H1 (cell line): ENCODE measurements around the gene MLLT6. TPM values are rescaled to one million over a fixed set of nuclear protein-coding genes. Genes with fewer than 3 reads are reported as not detected.
A peak's percentile ranks its signal among the peaks of the same experiment; 100 is the strongest.

ENCODE experiments used
- CTCF ChIA-PET: fragments of 300-600 bp; sonication (Branson Sonifier 250); formaldehyde crosslinking; loops from one replicate; lab custom pipeline; 2021; ENCODE audit not compliant: partially characterized antibody; lab: Charles Lee
- POLR2A ChIA-PET: fragments of 300-600 bp; sonication (Branson Sonifier 250); formaldehyde crosslinking; loops from one replicate; lab custom pipeline; 2021; ENCODE audit warnings: inconsistent platforms; ENCODE audit not compliant: partially characterized antibody; lab: Charles Lee
- DNase-seq, 2 experiments: peaks; one replicate each; pipeline versions ENCODE4 v3.0.0 to v3.0.0-alpha.2; 2010 to 2022; ENCODE audit warnings: low spot score in 2 of 2, low read depth in 1 of 2, mixed read lengths in 1 of 2
- FAIRE-seq: peaks from 2 replicates; lab custom pipeline; 2011; peaks lifted over from hg19 to GRCh38; lab: Jason Lieb, UNC
- H2AFZ ChIP-seq: 2 replicates; pipeline ENCODE4 v1.8.1; 2012; ENCODE audit warnings: low read length, inconsistent platforms
- H2AK5ac ChIP-seq: 2 replicates; pipeline ENCODE4 v1.6.1; 2013; ENCODE audit warnings: low read depth, low read length
- H2BK120ac ChIP-seq: replicated peaks from 2 replicates; pipeline ENCODE3; 2013; ENCODE audit warnings: low read depth, low read length, inconsistent platforms
- H2BK12ac ChIP-seq: 2 replicates; pipeline ENCODE4 v1.6.1; 2013; ENCODE audit warnings: low read depth, low read length
- H2BK15ac ChIP-seq: 2 replicates; pipeline ENCODE4 v1.6.1; 2013; ENCODE audit warnings: low read length
- H2BK20ac ChIP-seq: 2 replicates; pipeline ENCODE4 v1.6.1; 2013; ENCODE audit warnings: low read length
- H2BK5ac ChIP-seq: 2 replicates; pipeline ENCODE4 v1.6.1; 2013; ENCODE audit warnings: low read depth, low read length
- H3K14ac ChIP-seq: 2 replicates; pipeline ENCODE4 v1.6.1; 2013; ENCODE audit warnings: inconsistent platforms; ENCODE audit not compliant: insufficient read length
- H3K18ac ChIP-seq: 2 replicates; pipeline ENCODE4 v1.6.1; 2013; ENCODE audit warnings: low read length; ENCODE audit errors: extremely low read depth
- H3K23ac ChIP-seq: 2 replicates; pipeline ENCODE4 v1.6.1; 2013; ENCODE audit warnings: inconsistent platforms; ENCODE audit not compliant: insufficient read length
- H3K23me2 ChIP-seq: 2 replicates; pipeline ENCODE4 v1.6.1; 2013; ENCODE audit warnings: low read depth, low read length
- H3K27ac ChIP-seq: 2 replicates; pipeline ENCODE4 v1.6.1; 2011; ENCODE audit warnings: low read depth, low read length, inconsistent platforms
- H3K27me3 ChIP-seq, 4 experiments: replicated peaks in 1 of 4; 1 replicate in 1 of 4; 2 replicates in 3 of 4; pipeline versions ENCODE4 v1.6.1 to v1.8.1; 2011 to 2013; ENCODE audit warnings: low read length in 3 of 4, mild to moderate bottlenecking in 3 of 4, inconsistent platforms in 2 of 4, mixed read lengths in 2 of 4, moderate library complexity in 1 of 4; ENCODE audit not compliant: control insufficient read depth in 3 of 4, insufficient read depth in 3 of 4; ENCODE audit errors: extremely low read depth in 1 of 4
- H3K36me3 ChIP-seq, 4 experiments: 2 replicates each; pipeline versions ENCODE4 v1.6.1 to v1.8.1; 2011 to 2013; ENCODE audit warnings: mild to moderate bottlenecking in 4 of 4, low read length in 3 of 4, moderate library complexity in 2 of 4, control low read depth in 1 of 4, inconsistent platforms in 1 of 4; ENCODE audit not compliant: insufficient read depth in 4 of 4, control insufficient read depth in 2 of 4
- H3K4ac ChIP-seq: replicated peaks from 2 replicates; pipeline ENCODE3; 2013; ENCODE audit warnings: low read length, low read depth, mixed read lengths, inconsistent platforms; ENCODE audit not compliant: insufficient read length
- H3K4me1 ChIP-seq, 4 experiments: replicated peaks in 1 of 4; 1 replicate in 1 of 4; 2 replicates in 3 of 4; pipeline versions ENCODE4 v1.6.1 to v1.8.1; 2011 to 2013; ENCODE audit warnings: low read length in 3 of 4, inconsistent platforms in 2 of 4, mixed read lengths in 1 of 4; ENCODE audit not compliant: insufficient read depth in 4 of 4, control insufficient read depth in 3 of 4
- H3K4me2 ChIP-seq, 2 experiments: 2 replicates each; pipeline versions ENCODE4 v1.6.1 to v1.8.1; 2011 to 2013; ENCODE audit warnings: low read depth in 2 of 2, low read length in 2 of 2, control low read depth in 1 of 2, inconsistent platforms in 1 of 2, mild to moderate bottlenecking in 1 of 2; ENCODE audit not compliant: insufficient read depth in 1 of 2
- H3K4me3 ChIP-seq, 4 experiments: fragments of 200-600, 300-600 bp in 1 of 4; sonication (generic), shearing (Covaris generic), sonication (Bioruptor Twin) in 1 of 4; 2 replicates each; pipeline versions ENCODE4 v1.5.1 to v1.8.1; 2011 to 2016; ENCODE audit warnings: low read length in 4 of 4, low read depth in 3 of 4, control low read depth in 2 of 4, inconsistent platforms in 2 of 4, mild to moderate bottlenecking in 2 of 4, mixed read lengths in 1 of 4, moderate library complexity in 1 of 4; ENCODE audit not compliant: insufficient read depth in 2 of 4; ENCODE audit errors: extremely low read depth in 1 of 4
- H3K56ac ChIP-seq: replicated peaks from 2 replicates; pipeline ENCODE3; 2013; ENCODE audit warnings: low read depth, mild to moderate bottlenecking, mixed read lengths, low read length, inconsistent platforms; ENCODE audit not compliant: insufficient read length
- H3K79me1 ChIP-seq: 2 replicates; pipeline ENCODE4 v1.6.1; 2013; ENCODE audit warnings: low read depth, low read length, control low read depth
- H3K79me2 ChIP-seq, 2 experiments: 2 replicates each; pipeline versions ENCODE4 v1.6.1 to v1.8.1; 2012 to 2013; ENCODE audit warnings: low read length in 2 of 2, mild to moderate bottlenecking in 2 of 2, inconsistent platforms in 1 of 2; ENCODE audit not compliant: insufficient read depth in 2 of 2, control insufficient read depth in 1 of 2
- H3K9ac ChIP-seq, 4 experiments: replicated peaks in 1 of 4; 1 replicate in 1 of 4; 2 replicates in 3 of 4; pipeline versions ENCODE4 v1.6.1 to v1.8.1; 2011 to 2013; ENCODE audit warnings: low read depth in 3 of 4, low read length in 3 of 4, control low read depth in 2 of 4, mild to moderate bottlenecking in 2 of 4, moderate library complexity in 2 of 4, inconsistent platforms in 1 of 4; ENCODE audit errors: extremely low read depth in 1 of 4
- H3K9me3 ChIP-seq, 2 experiments: 2 replicates each; pipeline versions ENCODE4 v1.6.1 to v1.8.1; 2012 to 2013; ENCODE audit warnings: mild to moderate bottlenecking in 2 of 2, moderate library complexity in 2 of 2, control low read depth in 1 of 2, inconsistent platforms in 1 of 2, low read depth in 1 of 2, low read length in 1 of 2, mixed read lengths in 1 of 2; ENCODE audit not compliant: insufficient read depth in 2 of 2
- H4K20me1 ChIP-seq, 2 experiments: replicated peaks in 1 of 2; 2 replicates each; pipeline versions ENCODE3 to v1.8.1; 2011 to 2013; ENCODE audit warnings: inconsistent platforms in 2 of 2, low read length in 2 of 2, mild to moderate bottlenecking in 1 of 2; ENCODE audit not compliant: insufficient read depth in 2 of 2, control insufficient read depth in 1 of 2
- H4K5ac ChIP-seq: 2 replicates; pipeline ENCODE4 v1.6.1; 2013; ENCODE audit warnings: low read length, low read depth, mixed read lengths, inconsistent platforms; ENCODE audit not compliant: insufficient read length
- H4K8ac ChIP-seq: 2 replicates; pipeline ENCODE4 v1.8.0; 2013; ENCODE audit warnings: mild to moderate bottlenecking, moderate library complexity, low read length, inconsistent platforms; ENCODE audit not compliant: insufficient read depth; ENCODE audit errors: extremely low read depth
- H4K91ac ChIP-seq: replicated peaks from 2 replicates; pipeline ENCODE3; 2013; ENCODE audit warnings: low read length, mixed read lengths, inconsistent platforms; ENCODE audit not compliant: insufficient read length
- ASH2L ChIP-seq: fragments of 200-600, 300-600 bp; sonication (generic); IDR thresholded peaks from one replicate; pipeline ENCODE4 v1.7.1; 2017; ENCODE audit warnings: low read length
- ATF2 ChIP-seq: IDR thresholded peaks from 2 replicates; pipeline ENCODE4 v1.6.1; 2012; ENCODE audit warnings: low read length, inconsistent platforms
- BCL11A ChIP-seq, 2 experiments: IDR thresholded peaks; one replicate each; pipeline ENCODE4 v1.6.1; 2011; ENCODE audit warnings: low read depth in 2 of 2, low read length in 2 of 2, mild to moderate bottlenecking in 2 of 2
- FOSL1 ChIP-seq: IDR thresholded peaks from 2 replicates; pipeline ENCODE4 v1.6.1; 2011; ENCODE audit warnings: mild to moderate bottlenecking, low read depth, low read length, moderate library complexity; ENCODE audit not compliant: insufficient read depth
- JUN ChIP-seq: IDR thresholded peaks from 2 replicates; pipeline ENCODE4 v1.6.1; 2011; ENCODE audit warnings: low read depth, mild to moderate bottlenecking, improper control_type of control experiment, low read length
- MAX ChIP-seq: IDR thresholded peaks from 2 replicates; pipeline ENCODE4 v1.6.1; 2012; ENCODE audit warnings: inconsistent platforms
- RAD21 ChIP-seq, 2 experiments: IDR thresholded peaks in 1 of 2; conservative IDR thresholded peaks in 1 of 2; 2 replicates each; pipeline ENCODE4 v1.6.1; 2011; ENCODE audit warnings: low read depth in 2 of 2, low read length in 2 of 2, improper control_type of control experiment in 1 of 2, inconsistent platforms in 1 of 2, mild to moderate bottlenecking in 1 of 2, moderate library complexity in 1 of 2
- SAP30 ChIP-seq: fragments of 300-600 bp; sonication (generic); IDR thresholded peaks from 2 replicates; pipeline ENCODE4 v1.7.1; 2012; ENCODE audit warnings: low read length, moderate library complexity, mild to moderate bottlenecking, inconsistent platforms; ENCODE audit not compliant: insufficient read depth, insufficient replicate concordance
- WGBS, 2 experiments: shearing (Covaris generic) in 1 of 2; methylation state at CpG; one replicate each; pipeline versions ENCODE4 v1.1.6 to v1.1.7; 2013 to 2015; ENCODE audit warnings: low lambda C conversion rate in 2 of 2, mixed read lengths in 2 of 2, inconsistent platforms in 1 of 2, low coverage in 1 of 2, missing lambda C conversion rate in 1 of 2; ENCODE audit not compliant: insufficient replicate concordance in 2 of 2, insufficient coverage in 1 of 2, insufficient read length in 1 of 2; ENCODE audit errors: extremely low coverage in 1 of 2, missing lambda C conversion rate in 1 of 2; 5-methylcytosine and 5-hydroxymethylcytosine counted together
- polyA plus RNA-seq, 7 experiments: library from polyadenylated mRNA; depleted of rRNA in 3 of 7; stranded (reverse) in 5 of 7; unstranded in 2 of 7; fragments of >200 nt in 5 of 7; fragments of 200-250 nt in 2 of 7; gene quantifications; 1 replicate in 5 of 7; 2 replicates in 1 of 7; 4 replicates in 1 of 7; pipeline versions ENCODE4 v1.2.1 to v1.2.3, GENCODE V29; 2011 to 2013; ENCODE audit warnings: missing spikeins in 2 of 7, mixed read lengths in 2 of 7
- total RNA-seq: library from RNA; stranded (reverse); fragmentation: NEBNext Ultra II Directional; extraction: Animal tissue kit (Norgen Biotek cat#: 25700); gene quantifications from 2 replicates; pipeline ENCODE4 v1.2.1, GENCODE V29; 2021
- TF ChIP-seq, protein P1 (sequence below): IDR thresholded peaks from 2 replicates; pipeline ENCODE4 v1.6.1; 2012; ENCODE audit warnings: inconsistent platforms

The MLLT6 gene
- total and polyA plus RNA-seq, 2 of the 8 experiments (the other 6 are each of a cell fraction or from before 2014, with no cell fraction given) = 6.5 to 8.0 TPM

DNA sequence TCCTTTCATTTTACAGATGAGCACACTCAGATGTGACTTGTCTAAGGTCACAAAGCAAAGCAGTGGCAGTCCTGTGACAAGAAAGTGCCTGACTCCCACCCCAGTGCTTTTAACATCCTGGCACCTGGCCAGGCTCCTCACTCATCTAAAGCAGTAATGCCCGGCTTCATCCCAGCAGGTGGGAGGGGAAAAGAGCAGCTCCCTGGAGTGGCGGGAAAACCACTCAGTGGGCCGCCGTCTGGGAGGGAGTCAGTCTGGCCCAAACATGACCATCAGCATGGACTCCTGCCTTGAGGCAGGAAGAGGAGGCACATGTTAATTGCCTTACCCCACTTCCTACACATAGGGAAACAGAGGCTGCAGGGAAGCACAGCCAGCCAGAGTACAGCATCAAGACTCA, 40.5 kb downstream of the MLLT6 start:
- no peak overlapping the region for H3K9ac ChIP-seq
- ChIA-PET CTCF (interaction anchor here (0.9 to 4.6 kb wide), 5 partner anchors 11 to 55 kb away, joined by 3 to 40 read pairs (median 4); partner anchors contain the start of gene CISD3), POLR2A (interaction anchor here (1.0 to 4.8 kb wide), 7 partner anchors 8 to 125 kb away, joined by 3 to 40 read pairs (median 8); partner anchors contain the start of genes CISD3 and MLLT6)
- H2BK20ac ChIP-seq = no peak overlapping the region
- DNase-seq (no peak), FAIRE-seq (no peak)
- no peak overlapping the region for H3K14ac ChIP-seq
- H3K4me2 ChIP-seq = peak overlapping the region; percentile 84 to 89
- no peak overlapping the region for H4K8ac ChIP-seq
- H3K4me3 ChIP-seq = peak overlapping the region in 1 of 4 experiments; percentile 90; a peak in 4 of 8 replicates
- H3K4ac ChIP-seq = no peak overlapping the region
- H3K27ac ChIP-seq = no peak overlapping the region
- peaks cover 24% of the 10 kb centered on the region for H3K79me1 ChIP-seq
- 56% methylated on average over 4 of the region's 4 CpGs; no CpG with 5 or more reads in 1 of the 2 experiments for WGBS, 2 experiments
- no peaks in the 10 kb centered on the region for H3K9me3 ChIP-seq
- H3K23me2 ChIP-seq = peaks cover 34% of the 10 kb centered on the region
- no peak overlapping the region for H2BK120ac ChIP-seq
- H3K36me3 ChIP-seq = no peaks in the 10 kb centered on the region
- peaks cover 45 to 68% of the 10 kb centered on the region in 2 experiments for H3K79me2 ChIP-seq
- no peak overlapping the region for H3K56ac ChIP-seq
- H3K23ac ChIP-seq = no peak overlapping the region
- H2BK15ac ChIP-seq = no peak overlapping the region
- H3K18ac ChIP-seq = no peak overlapping the region
- 0 out of 2 replicates have a peak overlapping the region, but pooled peaks have one; percentile 53 for H2AK5ac ChIP-seq
- peak overlapping the region; percentile 77; the same call in 1 of the 2 replicates for H2BK5ac ChIP-seq
- no peak overlapping the region for H4K5ac ChIP-seq
- peaks cover 7 to 37% (median 22%) of the 10 kb centered on the region in 4 experiments for H3K4me1 ChIP-seq
- H2AFZ ChIP-seq = no peak overlapping the region
- no peak overlapping the region for H4K91ac ChIP-seq
- peaks cover 0 to 5% (median 2%) of the 10 kb centered on the region in 4 experiments; a peak in 4 of 7 replicates for H3K27me3 ChIP-seq
- peaks cover 41 to 42% of the 10 kb centered on the region in 2 experiments for H4K20me1 ChIP-seq
- H2BK12ac ChIP-seq = no peak overlapping the region
- TF ChIP-seq RAD21 (IDR thresholded peaks at IDR 0.05 in 1 of 2, conservative IDR thresholded peaks at IDR 0.05 in 1 of 2; ENCODE audit: low read depth in 2 of 2, low read length in 2 of 2) (no peak), ASH2L (no peak), SAP30 (no peak), BCL11A (IDR thresholded peaks at IDR 0.05; ENCODE audit: low read depth in 2 of 2, low read length in 2 of 2) (no peak), MAX (no peak), FOSL1 (no peak), ATF2 (no peak), JUN (no peak)
- TF ChIP-seq, protein P1, sequence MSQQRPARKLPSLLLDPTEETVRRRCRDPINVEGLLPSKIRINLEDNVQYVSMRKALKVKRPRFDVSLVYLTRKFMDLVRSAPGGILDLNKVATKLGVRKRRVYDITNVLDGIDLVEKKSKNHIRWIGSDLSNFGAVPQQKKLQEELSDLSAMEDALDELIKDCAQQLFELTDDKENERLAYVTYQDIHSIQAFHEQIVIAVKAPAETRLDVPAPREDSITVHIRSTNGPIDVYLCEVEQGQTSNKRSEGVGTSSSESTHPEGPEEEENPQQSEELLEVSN = no peak
